Astrocyte (in vitro differentiated cells and primary cell): Measurements from ENCODE around the gene PRRX2. TPM values are rescaled to one million over a fixed set of nuclear protein-coding genes. Genes with fewer than 3 reads are reported as not detected.

ENCODE experiments used
- DNase-seq: peaks from one replicate; pipeline ENCODE4 v3.0.0-alpha.2; 2010; ENCODE audit warnings: low read depth
- FAIRE-seq: peaks from 2 replicates; lab custom pipeline; 2011; peaks lifted over from hg19 to GRCh38; lab: Jason Lieb, UNC
- H2AFZ ChIP-seq: 2 replicates; pipeline ENCODE4 v1.6.0; 2012; ENCODE audit warnings: low read depth, low read length, inconsistent platforms
- H3K27ac ChIP-seq: 2 replicates; pipeline ENCODE4 v1.5.1; 2011; ENCODE audit warnings: low read depth, low read length, inconsistent platforms
- H3K27me3 ChIP-seq: 2 replicates; pipeline ENCODE4 v1.6.0; 2011; ENCODE audit warnings: low read length, inconsistent platforms; ENCODE audit not compliant: insufficient read depth
- H3K36me3 ChIP-seq: 2 replicates; pipeline ENCODE4 v1.5.1; 2011; ENCODE audit warnings: low read length, inconsistent platforms; ENCODE audit not compliant: insufficient read depth
- H3K4me1 ChIP-seq: 2 replicates; pipeline ENCODE4 v1.5.1; 2011; ENCODE audit warnings: low read length, inconsistent platforms; ENCODE audit not compliant: insufficient read depth
- H3K4me2 ChIP-seq: 2 replicates; pipeline ENCODE4 v1.6.0; 2012; ENCODE audit warnings: low read length, inconsistent platforms
- H3K4me3 ChIP-seq: 2 replicates; pipeline ENCODE4 v1.5.1; 2011; ENCODE audit warnings: low read depth, mild to moderate bottlenecking, low read length, inconsistent platforms; ENCODE audit not compliant: insufficient read depth
- H3K79me2 ChIP-seq: 2 replicates; pipeline ENCODE4 v1.6.0; 2012; ENCODE audit warnings: mild to moderate bottlenecking, low read length, inconsistent platforms; ENCODE audit not compliant: insufficient read depth
- H3K9ac ChIP-seq: 2 replicates; pipeline ENCODE4 v1.6.0; 2012; ENCODE audit warnings: mild to moderate bottlenecking, low read length, inconsistent platforms
- H3K9me3 ChIP-seq: 2 replicates; pipeline ENCODE4 v1.5.1; 2012; ENCODE audit warnings: low read depth, mild to moderate bottlenecking, low read length, inconsistent platforms; ENCODE audit not compliant: insufficient read depth
- H4K20me1 ChIP-seq: 2 replicates; pipeline ENCODE4 v1.6.0; 2012; ENCODE audit warnings: low read length, inconsistent platforms; ENCODE audit not compliant: insufficient read depth
- H3K27ac Mint-ChIP-seq: one replicate; pipeline ENCODE4 v1.8.0; 2021; ENCODE audit warnings: mild to moderate bottlenecking, mixed read lengths; ENCODE audit not compliant: unreplicated experiment
- H3K27me3 Mint-ChIP-seq: one replicate; pipeline ENCODE4 v1.8.0; 2021; ENCODE audit warnings: low read depth, mixed read lengths; ENCODE audit not compliant: unreplicated experiment
- H3K36me3 Mint-ChIP-seq: one replicate; pipeline ENCODE4 v1.8.0; 2021; ENCODE audit warnings: low read depth, mixed read lengths; ENCODE audit not compliant: unreplicated experiment
- H3K4me1 Mint-ChIP-seq: one replicate; pipeline ENCODE4 v1.8.0; 2021; ENCODE audit warnings: low read depth, mixed read lengths; ENCODE audit not compliant: unreplicated experiment
- H3K4me3 Mint-ChIP-seq: one replicate; pipeline ENCODE4 v1.8.0; 2021; ENCODE audit warnings: mild to moderate bottlenecking, moderate library complexity, mixed read lengths; ENCODE audit not compliant: unreplicated experiment
- H3K9me3 Mint-ChIP-seq: one replicate; pipeline ENCODE4 v1.8.0; 2021; ENCODE audit warnings: mild to moderate bottlenecking, mixed read lengths; ENCODE audit not compliant: unreplicated experiment
- CTCF ChIP-seq: IDR thresholded peaks from 2 replicates; pipeline ENCODE4 v1.5.1; 2011; ENCODE audit warnings: low read depth, mild to moderate bottlenecking, inconsistent platforms, low read length, moderate library complexity; ENCODE audit not compliant: insufficient read depth
- EZH2 ChIP-seq: IDR thresholded peaks from 2 replicates; pipeline ENCODE4 v1.6.1; 2012; ENCODE audit warnings: mild to moderate bottlenecking, low read length, inconsistent platforms; ENCODE audit not compliant: insufficient read depth
- total RNA-seq: library from RNA; stranded (reverse); gene quantifications from 2 replicates; pipeline ENCODE4 v1.2.1, GENCODE V29; 2021

PRRX2 gene
- total RNA-seq, 1 donor from 2014 or later, result not detected

GRCh38 chr9:129646252-129646651 is 19.2 kb upstream of the PRRX2 start:
- Mint-ChIP-seq H3K27ac (no peak overlapping the region), H3K36me3 (peaks cover 2% of the 10 kb centered on the region), H3K4me1 (peaks cover 1% of the 10 kb centered on the region), H3K4me3 (no peak overlapping the region), H3K9me3 (no peaks in the 10 kb centered on the region), H3K27me3 (peaks cover 11% of the 10 kb centered on the region)
- H3K9ac ChIP-seq, result no peak overlapping the region
- no peaks in the 10 kb centered on the region for H3K36me3 ChIP-seq
- no peak for FAIRE-seq
- H3K9me3 ChIP-seq, result peaks cover 2% of the 10 kb centered on the region
- TF ChIP-seq CTCF (no peak), EZH2 (no peak)
- peaks cover 6% of the 10 kb centered on the region for H4K20me1 ChIP-seq
- no peak overlapping the region for H3K27ac ChIP-seq
- no peak overlapping the region for H2AFZ ChIP-seq
- no peak overlapping the region for H3K4me2 ChIP-seq
- DNase-seq, result no peak
- peaks cover 1% of the 10 kb centered on the region for H3K4me1 ChIP-seq
- peaks cover 7% of the 10 kb centered on the region for H3K79me2 ChIP-seq
- no peaks in the 10 kb centered on the region for H3K27me3 ChIP-seq
- H3K4me3 ChIP-seq, result no peak overlapping the region

GRCh38 chr9:129646654-129647053 is 18.8 kb upstream of the PRRX2 start:
- H3K36me3 ChIP-seq, result no peaks in the 10 kb centered on the region
- H3K27ac ChIP-seq, result no peak overlapping the region
- no peak overlapping the region for H3K4me2 ChIP-seq
- peaks cover 2% of the 10 kb centered on the region for H3K9me3 ChIP-seq
- Mint-ChIP-seq H3K27ac (no peak overlapping the region), H3K9me3 (no peaks in the 10 kb centered on the region), H3K27me3 (peaks cover 14% of the 10 kb centered on the region), H3K4me1 (no peaks in the 10 kb centered on the region), H3K36me3 (peaks cover 2% of the 10 kb centered on the region), H3K4me3 (no peak overlapping the region)
- FAIRE-seq (no peak), DNase-seq (no peak)
- H3K79me2 ChIP-seq, result peaks cover 3% of the 10 kb centered on the region
- no peaks in the 10 kb centered on the region for H3K4me1 ChIP-seq
- no peak for TF ChIP-seq CTCF
- TF ChIP-seq EZH2, result no peak
- H4K20me1 ChIP-seq, result peaks cover 2% of the 10 kb centered on the region
- H3K4me3 ChIP-seq, result no peak overlapping the region
- H3K27me3 ChIP-seq, result no peaks in the 10 kb centered on the region
- no peak overlapping the region for H2AFZ ChIP-seq
- no peak overlapping the region for H3K9ac ChIP-seq

GRCh38 chr9:129647635-129648034 is 17.8 kb upstream of the PRRX2 start:
- H2AFZ ChIP-seq, result no peak overlapping the region
- no peak overlapping the region for H3K9ac ChIP-seq
- FAIRE-seq (no peak), DNase-seq (no peak)
- H3K4me1 ChIP-seq, result no peaks in the 10 kb centered on the region
- no peaks in the 10 kb centered on the region for H3K36me3 ChIP-seq
- H4K20me1 ChIP-seq, result no peaks in the 10 kb centered on the region
- no peak overlapping the region for H3K4me3 Mint-ChIP-seq
- H3K79me2 ChIP-seq, result no peaks in the 10 kb centered on the region
- peaks cover 14% of the 10 kb centered on the region for H3K27me3 Mint-ChIP-seq
- peaks cover 2% of the 10 kb centered on the region for H3K9me3 ChIP-seq
- no peak overlapping the region for H3K4me2 ChIP-seq
- peak overlapping the region; percentile 10 for H3K27ac Mint-ChIP-seq
- H3K4me1 Mint-ChIP-seq, result no peaks in the 10 kb centered on the region
- H3K4me3 ChIP-seq, result no peak overlapping the region
- H3K36me3 Mint-ChIP-seq, result peaks cover 2% of the 10 kb centered on the region
- TF ChIP-seq EZH2, result no peak
- TF ChIP-seq CTCF, result no peak
- no peak overlapping the region for H3K27ac ChIP-seq
- no peaks in the 10 kb centered on the region for H3K9me3 Mint-ChIP-seq
- H3K27me3 ChIP-seq, result no peaks in the 10 kb centered on the region
